Mesendoderm (in vitro differentiated cells): ENCODE results near the gene LAMB2.

Experiments
- DNase-seq: peaks from one replicate; pipeline ENCODE4 v3.0.0; 2013
- H2AK5ac ChIP-seq: 2 replicates; pipeline ENCODE4 v1.6.1; 2013; ENCODE audit warnings: low read length, inconsistent platforms
- H2BK120ac ChIP-seq: 2 replicates; pipeline ENCODE4 v1.6.1; 2013; ENCODE audit warnings: low read depth, mild to moderate bottlenecking, low read length, moderate library complexity, mixed read lengths
- H2BK15ac ChIP-seq: replicated peaks from 2 replicates; pipeline ENCODE4 v1.6.1; 2013; ENCODE audit warnings: low read depth, mild to moderate bottlenecking, moderate library complexity
- H2BK5ac ChIP-seq: 2 replicates; pipeline ENCODE4 v1.6.1; 2013; ENCODE audit warnings: low read length, inconsistent platforms
- H3K18ac ChIP-seq: 2 replicates; pipeline ENCODE4 v1.6.1; 2013; ENCODE audit warnings: mild to moderate bottlenecking, low read length, mixed read lengths
- H3K23ac ChIP-seq: one replicate; pipeline ENCODE4 v1.6.1; 2013; ENCODE audit warnings: low read length
- H3K27ac ChIP-seq: 2 replicates; pipeline ENCODE4 v1.5.1; 2013; ENCODE audit warnings: low read depth, mild to moderate bottlenecking, inconsistent platforms, low read length, moderate library complexity
- H3K27me3 ChIP-seq: 2 replicates; pipeline ENCODE4 v1.6.1; 2013; ENCODE audit warnings: low read length, control low read depth, mild to moderate bottlenecking, inconsistent platforms; ENCODE audit not compliant: insufficient read depth, poor library complexity
- H3K36me3 ChIP-seq: 2 replicates; pipeline ENCODE4 v1.6.1; 2013; ENCODE audit warnings: low read length, inconsistent platforms; ENCODE audit not compliant: control insufficient read depth, insufficient read depth
- H3K4ac ChIP-seq: one replicate; pipeline ENCODE4 v1.6.1; 2013; ENCODE audit warnings: low read depth, mild to moderate bottlenecking, low read length, moderate library complexity
- H3K4me1 ChIP-seq: 2 replicates; pipeline ENCODE4 v1.6.1; 2013; ENCODE audit warnings: low read depth, low read length, inconsistent platforms; ENCODE audit not compliant: control insufficient read depth
- H3K4me2 ChIP-seq: 2 replicates; pipeline ENCODE4 v1.6.1; 2013; ENCODE audit warnings: low read length
- H3K4me3 ChIP-seq: 2 replicates; pipeline ENCODE4 v1.5.1; 2013; ENCODE audit warnings: mild to moderate bottlenecking, low read length
- H3K56ac ChIP-seq: one replicate; pipeline ENCODE4 v1.6.1; 2013; ENCODE audit warnings: low read length
- H3K79me1 ChIP-seq: 2 replicates; pipeline ENCODE4 v1.6.1; 2013; ENCODE audit warnings: low read length, inconsistent platforms
- H3K79me2 ChIP-seq: 2 replicates; pipeline ENCODE4 v1.6.1; 2013; ENCODE audit warnings: mild to moderate bottlenecking, low read length; ENCODE audit not compliant: control insufficient read depth, insufficient read depth
- H3K9ac ChIP-seq: 2 replicates; pipeline ENCODE4 v1.6.1; 2013; ENCODE audit warnings: low read length, inconsistent platforms
- H4K5ac ChIP-seq: one replicate; pipeline ENCODE4 v1.6.1; 2013; ENCODE audit warnings: low read length
- H4K8ac ChIP-seq: one replicate; pipeline ENCODE4 v1.6.1; 2013; ENCODE audit warnings: low read depth, mild to moderate bottlenecking, control low read depth, low read length, moderate library complexity
- WGBS: extraction: QIAGEN DNeasy Blood & Tissue Kit; methylation state at CpG from one replicate; pipeline ENCODE4 v1.1.7; 2013; ENCODE audit warnings: low lambda C conversion rate, missing lambda C conversion rate; ENCODE audit not compliant: insufficient coverage; ENCODE audit errors: extremely low coverage; 5-methylcytosine and 5-hydroxymethylcytosine counted together

The LAMB2 gene

DNA sequence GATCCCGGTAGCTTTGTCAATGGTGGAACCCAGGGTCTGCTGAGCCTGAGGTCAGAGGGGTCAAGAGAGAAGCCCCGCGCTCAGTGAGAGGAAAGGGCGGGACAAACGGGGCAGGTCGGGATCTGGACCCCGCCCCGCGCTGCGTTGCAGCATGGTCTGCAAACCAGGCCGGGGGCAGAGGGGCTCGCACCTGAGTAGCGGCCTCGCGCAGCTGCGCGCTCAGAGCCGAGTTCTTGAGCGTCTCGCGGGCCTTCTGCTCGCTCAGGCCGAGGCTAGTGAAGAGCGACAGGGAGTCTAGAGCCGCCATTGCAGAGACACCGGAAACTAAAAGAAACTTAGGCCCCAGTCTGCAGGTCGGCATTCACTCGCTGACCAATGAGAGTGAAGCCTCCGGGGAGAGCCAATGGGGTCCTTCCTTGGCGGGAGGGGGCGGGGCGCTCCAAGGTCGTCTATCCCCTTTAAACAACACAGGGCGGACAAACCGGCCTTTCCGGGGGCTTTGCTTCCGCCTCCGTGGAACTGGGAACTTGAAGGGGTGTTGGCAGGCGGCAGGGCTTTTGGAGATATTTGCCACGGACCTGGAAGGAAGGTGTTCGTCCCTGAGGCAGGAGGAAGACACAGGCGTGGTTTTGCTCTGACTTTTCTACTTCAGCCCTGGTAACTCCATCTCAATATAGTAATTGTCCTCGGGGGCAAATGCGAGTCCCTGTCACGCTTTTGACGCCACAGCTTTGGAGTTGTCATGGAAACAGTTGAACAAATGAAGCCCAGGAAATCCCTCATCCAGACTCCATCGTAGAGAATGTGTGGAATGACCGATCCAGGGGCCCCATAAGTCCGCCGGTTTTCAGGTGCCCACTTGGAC is 28.2 kb downstream of the LAMB2 start, which contains the start of gene QARS1:
Gene QARS1 (minus strand): TSS at position 331 of the 865 bp plus-strand sequence. CDS start 24 bp downstream, at position 307.
- H3K4me1 ChIP-seq: peaks cover 3% of the 10 kb centered on the region
- no peak within 1 kb of the TSS for H2BK15ac ChIP-seq
- DNase-seq: peak; percentile 98
- WGBS: no CpG with 5 or more reads among the region's 50 CpGs
- H3K79me1 ChIP-seq: peaks cover 12% of the 10 kb centered on the region
- peak within 1 kb of the TSS; percentile 82 for H3K27ac ChIP-seq
- peak within 1 kb of the TSS; percentile 66 for H2BK5ac ChIP-seq
- H2BK120ac ChIP-seq: peak within 1 kb of the TSS; percentile 14
- peaks cover 26% of the 10 kb centered on the region for H3K36me3 ChIP-seq
- no peaks in the 10 kb centered on the region for H3K27me3 ChIP-seq
- H3K23ac ChIP-seq: no peak within 1 kb of the TSS
- peak within 1 kb of the TSS; percentile 88 for H3K9ac ChIP-seq
- peaks cover 10% of the 10 kb centered on the region for H3K79me2 ChIP-seq
- H3K56ac ChIP-seq: peak within 1 kb of the TSS; percentile 97
- no peak within 1 kb of the TSS for H4K8ac ChIP-seq
- peak within 1 kb of the TSS; percentile 89 for H3K4me2 ChIP-seq
- H3K4me3 ChIP-seq: peak within 1 kb of the TSS; percentile 80
- no peak within 1 kb of the TSS for H4K5ac ChIP-seq
- peak within 1 kb of the TSS; percentile 76 for H2AK5ac ChIP-seq
- peak within 1 kb of the TSS; percentile 23 for H3K4ac ChIP-seq
- peak within 1 kb of the TSS; percentile 54 for H3K18ac ChIP-seq

- Histone ChIP-seq H4K5ac (no peak overlapping the region), H2AK5ac (peak overlapping the region; percentile 76), H2BK15ac (no peak overlapping the region), H2BK5ac (peak overlapping the region; percentile 57), H3K36me3 (peaks cover 28% of the 10 kb centered on the region), H3K79me1 (peaks cover 12% of the 10 kb centered on the region), H2BK120ac (no peak overlapping the region), H3K4me2 (peak overlapping the region; percentile 89), H3K56ac (peak overlapping the region; percentile 97), H3K4ac (peak overlapping the region; percentile 1), H4K8ac (no peak overlapping the region), H3K4me1 (peaks cover 3% of the 10 kb centered on the region), H3K4me3 (peak overlapping the region; percentile 80), H3K27me3 (no peaks in the 10 kb centered on the region), H3K18ac (no peak overlapping the region), H3K79me2 (peaks cover 10% of the 10 kb centered on the region), H3K23ac (no peak overlapping the region), H3K9ac (peak overlapping the region; percentile 88), H3K27ac (no peak overlapping the region)
- WGBS: no CpG with 5 or more reads among the region's 8 CpGs
- DNase-seq: no peak
These were observed 28.8 kb downstream of the LAMB2 start for GRCh38 chr3:49104052-49104426.

DNA sequence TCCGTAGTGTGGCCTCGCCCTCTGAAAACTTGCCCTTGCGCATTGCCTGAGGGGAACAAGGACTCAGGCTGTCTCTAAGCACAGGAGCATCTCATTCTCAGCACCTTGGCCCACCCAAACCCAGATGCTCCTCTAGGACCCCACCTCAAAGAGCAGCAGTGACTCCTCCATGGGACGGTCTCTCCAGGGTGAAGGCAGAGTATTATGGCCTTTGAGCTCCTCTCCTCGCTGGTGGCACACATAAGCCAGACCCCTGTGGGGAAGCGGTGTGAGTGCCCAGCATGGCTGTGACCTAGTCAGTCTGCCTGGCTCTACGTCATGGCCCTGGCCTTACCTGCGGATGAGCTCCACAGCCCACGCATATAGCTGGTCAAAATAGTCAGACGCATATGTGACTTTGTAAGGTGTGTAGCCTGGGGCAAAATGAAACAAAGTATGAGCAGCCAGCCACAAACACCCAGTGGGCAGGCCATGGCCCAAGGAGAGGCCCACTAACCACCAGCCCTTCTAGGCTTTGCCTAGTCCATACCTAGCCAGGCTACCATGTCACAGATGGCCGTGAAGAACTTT is 32.7 kb downstream of the LAMB2 start:
- Histone ChIP-seq H3K4ac (no peak overlapping the region), H3K23ac (no peak overlapping the region), H3K27me3 (no peaks in the 10 kb centered on the region), H4K8ac (no peak overlapping the region), H2BK5ac (no peak overlapping the region), H2BK15ac (no peak overlapping the region), H3K9ac (no peak overlapping the region), H3K27ac (no peak overlapping the region), H2BK120ac (no peak overlapping the region), H3K56ac (no peak overlapping the region), H3K4me1 (peaks cover 3% of the 10 kb centered on the region), H4K5ac (no peak overlapping the region), H3K79me1 (peaks cover 12% of the 10 kb centered on the region), H3K4me3 (no peak overlapping the region), H3K79me2 (peaks cover 10% of the 10 kb centered on the region), H3K18ac (no peak overlapping the region), H2AK5ac (no peak overlapping the region), H3K4me2 (no peak overlapping the region), H3K36me3 (peaks cover 30% of the 10 kb centered on the region)
- WGBS: no CpG with 5 or more reads among the region's 11 CpGs
- DNase-seq: no peak

- H3K4me1 ChIP-seq: peaks cover 3% of the 10 kb centered on the region
- H3K23ac ChIP-seq: no peak overlapping the region
- H2BK15ac ChIP-seq: no peak overlapping the region
- no peak overlapping the region for H3K9ac ChIP-seq
- peaks cover 12% of the 10 kb centered on the region for H3K79me1 ChIP-seq
- H4K5ac ChIP-seq: no peak overlapping the region
- peaks cover 30% of the 10 kb centered on the region for H3K36me3 ChIP-seq
- no peaks in the 10 kb centered on the region for H3K27me3 ChIP-seq
- H3K4me2 ChIP-seq: no peak overlapping the region
- no peak overlapping the region for H2BK120ac ChIP-seq
- H2AK5ac ChIP-seq: no peak overlapping the region
- DNase-seq: no peak
- H3K4me3 ChIP-seq: no peak overlapping the region
- WGBS: no CpG with 5 or more reads among the region's 13 CpGs
- no peak overlapping the region for H3K18ac ChIP-seq
- no peak overlapping the region for H2BK5ac ChIP-seq
- no peak overlapping the region for H3K56ac ChIP-seq
- H3K4ac ChIP-seq: no peak overlapping the region
- no peak overlapping the region for H3K27ac ChIP-seq
- no peak overlapping the region for H4K8ac ChIP-seq
- peaks cover 9% of the 10 kb centered on the region for H3K79me2 ChIP-seq
These were observed 33.8 kb downstream of the LAMB2 start for GRCh38 chr3:49098910-49099630.

GRCh38 chr3:49098429-49098828 is 34.4 kb downstream of the LAMB2 start:
- Histone ChIP-seq H3K4me3 (no peak overlapping the region), H3K56ac (no peak overlapping the region), H3K9ac (no peak overlapping the region), H3K23ac (no peak overlapping the region), H4K5ac (no peak overlapping the region), H3K4me1 (no peaks in the 10 kb centered on the region), H2BK120ac (no peak overlapping the region), H3K36me3 (peaks cover 30% of the 10 kb centered on the region), H2BK15ac (no peak overlapping the region), H3K18ac (no peak overlapping the region), H2BK5ac (no peak overlapping the region), H4K8ac (no peak overlapping the region), H3K79me2 (peaks cover 2% of the 10 kb centered on the region), H3K4ac (no peak overlapping the region), H3K4me2 (no peak overlapping the region), H3K79me1 (peaks cover 6% of the 10 kb centered on the region), H2AK5ac (no peak overlapping the region), H3K27me3 (no peaks in the 10 kb centered on the region), H3K27ac (no peak overlapping the region)
- no CpG with 5 or more reads among the region's 5 CpGs for WGBS
- no peak for DNase-seq
